Measurements from ENCODE around the gene TERF2IP.

- TF ChIP-seq, protein P1, sequence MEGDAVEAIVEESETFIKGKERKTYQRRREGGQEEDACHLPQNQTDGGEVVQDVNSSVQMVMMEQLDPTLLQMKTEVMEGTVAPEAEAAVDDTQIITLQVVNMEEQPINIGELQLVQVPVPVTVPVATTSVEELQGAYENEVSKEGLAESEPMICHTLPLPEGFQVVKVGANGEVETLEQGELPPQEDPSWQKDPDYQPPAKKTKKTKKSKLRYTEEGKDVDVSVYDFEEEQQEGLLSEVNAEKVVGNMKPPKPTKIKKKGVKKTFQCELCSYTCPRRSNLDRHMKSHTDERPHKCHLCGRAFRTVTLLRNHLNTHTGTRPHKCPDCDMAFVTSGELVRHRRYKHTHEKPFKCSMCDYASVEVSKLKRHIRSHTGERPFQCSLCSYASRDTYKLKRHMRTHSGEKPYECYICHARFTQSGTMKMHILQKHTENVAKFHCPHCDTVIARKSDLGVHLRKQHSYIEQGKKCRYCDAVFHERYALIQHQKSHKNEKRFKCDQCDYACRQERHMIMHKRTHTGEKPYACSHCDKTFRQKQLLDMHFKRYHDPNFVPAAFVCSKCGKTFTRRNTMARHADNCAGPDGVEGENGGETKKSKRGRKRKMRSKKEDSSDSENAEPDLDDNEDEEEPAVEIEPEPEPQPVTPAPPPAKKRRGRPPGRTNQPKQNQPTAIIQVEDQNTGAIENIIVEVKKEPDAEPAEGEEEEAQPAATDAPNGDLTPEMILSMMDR (IDR thresholded peaks at IDR 0.05): no peak
- no peak for TF ChIP-seq POLR2A (IDR thresholded peaks at IDR 0.05)
Observed at GRCh38 chr16:75702242-75702641, 54.7 kb downstream of the TERF2IP start.
